Hypothalamus (tissue), 51 donors: ENCODE data around the gene STAT6.
"Not testable (repeated sequence)": the region's sequence is repeated elsewhere in the genome, so short reads cannot be mapped to it uniquely, and the experiment has no call there.

Experiments
- DNase-seq, 51 donors: peaks; one replicate each; lab custom pipeline; 2025; lab: John Stamatoyannopoulos, UW

The STAT6 gene

DNA sequence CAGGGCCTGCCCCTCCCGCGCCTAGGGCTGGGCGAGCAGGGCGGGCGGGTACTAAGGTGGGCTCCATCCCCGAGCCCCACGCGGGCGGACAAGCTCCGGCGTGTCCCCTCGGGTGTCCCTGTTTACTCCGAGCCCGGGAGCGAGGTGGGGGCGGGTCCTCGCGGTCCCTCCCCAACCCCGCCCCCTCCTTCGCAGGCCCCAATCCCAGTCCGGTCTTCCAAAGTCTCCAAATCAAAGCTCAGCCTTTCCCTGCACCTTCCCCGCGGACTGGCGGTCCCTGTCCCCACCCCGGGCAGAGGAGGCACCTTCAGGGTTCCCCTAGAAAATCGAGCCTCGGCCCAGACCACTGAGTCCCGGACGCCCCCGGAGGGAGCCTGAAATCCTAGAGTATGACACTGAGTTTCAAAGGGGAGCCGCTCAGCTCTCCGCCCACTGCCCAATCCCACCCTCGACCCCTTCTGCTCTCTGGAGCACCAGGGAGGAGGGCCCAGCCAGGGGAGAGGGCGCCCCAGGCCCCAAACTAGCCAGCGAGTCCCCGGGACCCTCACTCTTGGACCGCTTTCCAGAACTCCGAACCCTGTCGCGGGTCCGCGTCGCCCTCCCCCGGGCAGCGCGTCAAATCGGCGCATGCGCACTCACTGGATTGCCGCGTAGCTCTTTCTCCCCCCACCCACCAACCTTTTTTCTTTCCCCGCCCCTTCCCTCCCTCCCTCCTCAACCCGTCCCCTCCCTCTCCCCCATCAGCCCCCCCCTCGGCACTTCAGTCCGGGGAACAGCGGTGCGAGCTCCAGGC lies 16.8 kb upstream of the STAT6 start, which contains the start of gene LRP1:
LRP1 (plus strand) TSS at position 758 of the 793 bp plus-strand sequence. CDS start 482 bp downstream, outside the sequence.
- peak in 50 of 51 donors; percentile 39 to 92 (median 76) for DNase-seq

GRCh38 chr12:57127101-57127725 lies 16.1 kb upstream of the STAT6 start:
- peak in 28 of 51 donors; percentile 19 to 72 (median 43) for DNase-seq

DNA sequence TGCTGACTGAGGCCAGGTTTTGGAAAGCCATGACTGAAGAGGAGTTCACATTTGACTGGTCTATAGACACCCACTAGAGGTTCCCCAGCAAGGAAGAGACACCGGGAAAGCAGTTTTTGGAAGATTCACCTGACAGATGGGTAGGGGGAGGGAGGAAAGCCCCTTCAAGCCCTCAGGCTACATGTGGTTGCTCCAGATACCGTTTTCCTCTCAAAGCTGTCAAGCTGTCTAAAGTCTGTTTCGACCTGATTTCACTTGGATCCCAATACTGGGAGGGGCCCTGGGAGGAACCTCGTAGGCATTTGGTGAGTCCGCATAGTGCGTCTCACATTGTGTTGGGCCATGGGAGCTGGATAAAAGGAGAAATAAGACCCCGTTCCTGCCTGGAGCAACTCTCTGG lies 15.4 kb upstream of the STAT6 start:
- no peak for DNase-seq

DNA sequence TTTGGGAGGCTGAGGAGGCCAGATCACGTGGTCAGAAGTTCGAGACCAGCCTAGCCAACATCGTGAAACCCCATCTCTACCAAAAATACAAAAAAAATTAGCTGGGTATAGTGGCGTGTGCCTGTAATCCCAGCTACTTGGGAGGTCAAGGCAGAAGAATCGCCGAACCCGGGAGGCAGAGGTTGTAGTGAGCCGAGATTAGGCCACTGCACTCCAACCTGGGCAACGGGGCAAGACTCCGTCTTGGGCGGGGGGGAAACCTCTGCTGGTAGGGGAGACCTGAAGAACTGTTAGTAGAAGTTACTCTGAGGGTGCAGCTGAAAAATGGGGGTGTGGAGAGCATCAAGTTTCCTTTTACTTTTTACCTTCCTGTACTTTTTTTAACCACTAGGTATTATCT lies 14.9 kb upstream of the STAT6 start:
- no peak for DNase-seq

DNA sequence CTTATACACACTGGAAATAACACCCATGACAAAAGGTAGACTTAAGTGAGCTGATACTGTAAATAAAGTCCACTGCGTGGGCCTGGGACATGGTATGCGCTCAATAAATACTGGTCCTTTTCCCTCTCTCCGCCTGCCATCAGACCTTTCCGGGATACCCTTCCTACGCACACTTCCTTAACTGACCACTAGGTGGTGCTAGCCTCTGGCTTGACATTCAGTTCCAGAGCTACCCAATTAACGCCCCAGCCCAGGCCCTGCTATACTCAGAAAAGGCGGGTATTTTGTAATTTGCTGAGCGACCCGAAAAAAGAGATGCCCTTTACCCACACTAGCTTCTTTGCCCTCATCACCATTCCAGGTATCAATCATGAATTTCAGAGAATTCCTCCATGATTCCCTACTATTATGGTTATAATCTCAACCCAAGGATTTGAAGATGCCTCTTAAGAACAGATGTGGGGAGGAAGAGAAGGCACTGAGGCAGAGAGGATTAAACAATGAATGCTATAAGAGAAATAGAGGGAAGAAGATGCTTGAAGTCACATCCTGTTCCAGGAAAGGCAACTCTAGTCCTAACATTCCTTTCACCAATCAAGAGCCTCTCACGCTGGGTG lies 13.2 kb upstream of the STAT6 start:
- DNase-seq = peak in 42 of 51 donors; percentile 14 to 85 (median 56)

GRCh38 chr12:57123813-57124212 lies 12.7 kb upstream of the STAT6 start:
- DNase-seq = no peak

GRCh38 chr12:57120718-57121117 lies 9.6 kb upstream of the STAT6 start:
- not testable (repeated sequence) for DNase-seq

- DNase-seq = no peak
Observed at GRCh38 chr12:57119294-57120085, 8.3 kb upstream of the STAT6 start.

GRCh38 chr12:57118711-57119271 lies 7.6 kb upstream of the STAT6 start:
- no peak for DNase-seq

- no peak for DNase-seq
Observed at GRCh38 chr12:57116580-57117281, 5.6 kb upstream of the STAT6 start.

DNA sequence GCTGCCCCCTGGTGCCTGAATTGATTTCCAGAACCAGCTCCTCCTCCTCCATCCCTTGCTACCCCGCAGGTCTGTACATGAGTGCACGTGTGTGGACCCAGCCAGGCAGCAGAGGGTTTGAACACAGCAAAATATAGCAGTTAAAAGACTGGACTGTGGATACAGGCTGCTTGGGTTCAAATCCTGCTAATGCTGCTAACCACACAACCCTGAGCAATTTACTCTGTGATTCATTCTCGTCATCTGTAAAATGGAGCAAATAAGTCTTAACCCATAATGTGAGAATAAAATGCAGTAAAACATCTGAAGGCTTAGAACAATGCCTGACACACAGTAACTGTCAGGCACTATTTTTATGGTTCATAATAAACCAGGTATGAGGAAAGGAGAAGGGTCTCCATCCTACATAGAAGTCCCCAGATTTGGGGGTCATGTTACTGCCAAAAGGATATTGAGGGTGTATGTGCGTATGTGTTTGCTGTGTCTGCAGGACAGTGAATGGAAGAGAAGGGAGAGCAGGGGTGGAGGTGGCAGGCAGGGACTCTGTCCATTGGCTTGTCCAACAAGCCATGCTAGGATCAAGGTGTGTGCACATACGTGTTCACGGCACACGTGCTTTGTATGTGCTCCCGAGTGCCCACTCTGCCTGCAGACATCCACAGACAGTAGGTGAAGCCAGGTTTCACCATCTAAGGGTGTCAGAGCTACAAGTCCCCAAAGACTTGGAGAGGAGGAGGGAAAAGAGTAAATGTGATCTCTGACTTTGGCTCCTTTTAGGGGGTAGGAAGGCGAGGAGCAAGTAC lies 1.5 kb upstream of the STAT6 start:
- peak in 4 of 51 donors; percentile 49 to 71 (median 70) for DNase-seq

DNA sequence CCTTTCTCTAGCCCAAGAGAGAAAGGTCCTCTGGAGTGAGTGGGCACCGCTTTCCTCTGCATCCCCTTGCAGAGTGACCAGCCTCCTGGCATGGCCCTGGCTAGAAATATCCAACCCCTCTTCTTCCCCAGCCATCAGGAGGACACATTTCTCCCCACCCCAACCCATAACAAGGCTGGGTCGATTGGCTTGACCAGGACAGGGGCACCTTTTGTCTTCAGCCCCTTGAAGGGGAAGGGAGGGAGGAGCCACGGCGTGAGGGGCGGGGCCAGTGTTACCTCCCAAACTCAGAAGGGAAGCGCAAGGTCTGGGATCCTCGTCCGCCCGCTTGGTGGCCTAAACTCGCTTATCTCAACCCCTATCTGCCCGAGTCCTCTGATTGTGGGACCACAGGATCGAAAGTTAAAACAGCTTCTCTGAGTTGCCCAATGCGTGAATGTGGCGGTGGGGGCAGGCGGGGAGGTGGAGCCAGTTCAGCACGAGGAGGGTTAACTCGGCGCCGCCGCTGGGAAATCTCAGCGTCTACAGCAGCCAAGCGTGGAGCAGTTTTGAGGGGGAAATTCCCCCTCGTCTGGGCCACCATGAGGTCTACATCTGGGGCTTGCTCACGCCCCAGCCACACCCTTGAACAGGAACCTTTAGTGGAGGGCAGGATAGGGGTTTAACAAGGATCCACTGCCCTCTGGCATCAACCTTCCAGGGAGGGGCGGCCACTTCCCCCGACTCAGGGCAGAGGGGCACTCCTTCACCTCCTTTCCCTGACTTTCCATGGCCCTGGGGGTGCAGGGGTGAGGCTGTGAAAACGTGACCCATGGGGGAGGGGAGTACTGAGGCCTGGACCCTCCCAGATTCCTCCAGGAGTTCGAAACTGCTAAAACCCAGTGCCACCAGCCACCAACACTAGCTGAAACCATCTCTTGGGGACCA lies 795 bp downstream of the STAT6 start:
- peak in 10 of 51 donors; percentile 3 to 50 (median 17) for DNase-seq

DNA sequence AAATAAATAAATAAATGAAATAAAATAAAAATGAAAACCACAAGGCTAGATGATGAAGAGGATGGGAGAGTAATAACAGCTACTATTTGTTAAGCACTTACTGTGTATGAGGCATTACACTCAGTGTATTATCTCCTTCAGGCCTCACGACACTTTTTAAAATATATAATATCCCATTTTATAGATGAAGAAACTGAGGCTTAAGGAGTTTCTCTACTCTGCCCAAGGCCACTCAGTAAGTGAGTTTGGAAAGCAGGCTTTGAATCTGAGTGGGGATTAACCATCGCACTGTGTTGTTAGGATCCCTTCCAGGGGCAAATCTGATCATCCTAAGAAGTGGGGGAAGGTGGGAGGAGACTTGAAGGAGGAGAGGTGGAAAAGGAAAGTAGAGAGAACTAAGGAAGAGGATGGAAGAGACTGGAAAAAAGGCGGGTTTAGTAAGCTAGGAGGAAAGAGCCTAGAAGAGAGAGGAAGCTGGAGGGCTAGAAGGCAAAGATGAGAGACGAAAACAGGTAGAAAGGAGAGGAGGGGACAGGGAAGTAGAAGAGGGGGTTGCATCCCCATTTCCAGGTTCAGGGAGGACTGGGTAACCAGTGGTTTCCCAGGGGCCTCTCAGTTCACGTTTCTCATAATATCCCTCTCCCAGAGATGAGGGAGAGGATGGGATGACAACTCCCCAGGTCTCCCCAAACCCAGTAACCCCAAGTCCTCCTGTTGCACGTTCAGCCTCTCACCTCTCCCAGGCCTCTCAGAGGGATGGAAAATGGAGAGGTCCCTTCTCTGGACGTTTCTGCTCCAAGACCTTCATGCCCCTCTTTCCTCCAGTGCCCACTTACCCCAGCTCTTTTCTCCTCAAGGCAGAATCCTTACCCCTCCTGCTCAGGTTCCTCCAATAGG lies 1.7 kb downstream of the STAT6 start:
- no peak for DNase-seq

DNA sequence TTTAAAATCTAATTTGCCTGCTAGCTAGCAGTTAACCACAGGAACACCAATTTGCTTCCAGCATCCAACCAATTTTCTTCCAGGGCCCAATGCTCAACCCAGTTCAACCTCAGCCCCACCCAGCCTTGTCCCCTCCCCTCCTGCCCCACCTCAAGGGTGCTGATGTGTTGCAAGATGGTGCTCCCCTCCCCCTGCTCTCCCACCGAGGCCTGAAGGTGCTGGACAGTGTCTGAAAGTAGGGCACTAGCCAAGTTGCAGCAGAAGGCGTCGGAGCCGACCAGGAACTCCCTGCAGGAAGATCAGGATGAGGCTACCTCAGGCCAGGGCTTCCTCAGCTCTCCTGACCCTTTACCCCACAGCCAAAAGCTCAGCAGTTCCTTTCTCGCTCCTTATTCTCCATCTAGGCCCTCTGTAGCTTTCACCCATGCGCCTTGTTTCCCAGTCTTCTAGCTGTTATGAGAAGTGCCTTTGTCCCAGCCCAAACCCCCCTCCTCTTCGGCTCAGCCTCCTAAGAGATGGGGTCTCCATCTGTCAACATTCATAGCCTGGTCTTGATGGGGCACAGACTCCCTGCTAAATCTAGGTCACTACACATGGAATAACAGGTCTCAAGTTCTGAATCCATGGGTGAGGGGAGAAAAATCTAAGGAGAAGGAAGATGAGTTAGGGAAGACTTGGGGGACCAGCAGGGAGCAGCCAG lies 3.6 kb downstream of the STAT6 start:
- DNase-seq = no peak

GRCh38 chr12:57106021-57106708 lies 5.0 kb downstream of the STAT6 start:
- no peak for DNase-seq
